HG03520 (cell line): ENCODE measurements around the gene LARGE1.

Experiments
- ATAC-seq: cut with Tn5 transposase; IDR thresholded peaks from one replicate; pipeline ENCODE4 v1.9.1; 2021; ENCODE audit warnings: mild to moderate bottlenecking, moderate library complexity; ENCODE audit not compliant: unreplicated experiment

Gene LARGE1

GRCh38 chr22:33739516-33739915 lies 180.8 kb downstream of the LARGE1 start:
- ATAC-seq: no peak

DNA sequence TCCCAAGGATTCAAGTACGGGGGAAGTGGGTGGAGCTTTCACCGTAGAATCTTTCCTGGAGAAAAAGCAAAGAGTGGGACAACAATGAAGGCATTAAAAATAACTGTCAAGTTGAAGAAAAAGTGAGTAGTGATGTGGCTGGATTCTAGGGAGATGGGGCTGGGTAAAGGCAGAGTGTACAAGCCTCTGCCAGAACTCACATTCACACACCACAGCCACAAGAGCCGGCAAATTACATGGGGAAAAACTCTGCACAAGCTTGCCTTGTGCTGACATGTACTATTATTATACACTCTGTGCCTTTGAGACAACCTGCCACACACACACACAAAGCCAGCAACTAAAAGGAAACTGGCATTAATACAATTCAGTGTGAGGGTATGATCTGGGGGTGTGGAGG lies 182.6 kb downstream of the LARGE1 start:
- ATAC-seq: no peak

- no peak for ATAC-seq
These were observed 184.3 kb downstream of the LARGE1 start for GRCh38 chr22:33735978-33736377.

DNA sequence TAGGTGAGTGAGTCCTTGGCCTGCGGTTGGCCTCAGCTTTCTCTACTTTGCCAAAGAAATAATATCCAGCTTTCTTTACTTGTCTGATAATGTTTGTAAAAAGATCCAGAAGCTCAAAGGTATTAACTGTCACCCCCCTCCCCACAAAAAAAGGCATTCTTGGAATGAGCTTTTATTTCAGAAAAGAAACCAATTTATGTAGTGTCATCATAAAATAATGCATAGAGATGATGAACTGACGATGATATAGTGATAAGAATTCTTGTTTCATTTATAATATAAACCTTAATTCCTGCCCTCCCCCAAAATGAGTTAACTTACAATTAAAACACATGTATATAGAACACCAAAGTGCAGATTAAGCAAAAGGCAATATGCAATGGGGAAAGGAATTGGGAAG lies 191.4 kb downstream of the LARGE1 start:
- no peak for ATAC-seq

GRCh38 chr22:33726294-33726734 lies 194.0 kb downstream of the LARGE1 start:
- no peak for ATAC-seq

DNA sequence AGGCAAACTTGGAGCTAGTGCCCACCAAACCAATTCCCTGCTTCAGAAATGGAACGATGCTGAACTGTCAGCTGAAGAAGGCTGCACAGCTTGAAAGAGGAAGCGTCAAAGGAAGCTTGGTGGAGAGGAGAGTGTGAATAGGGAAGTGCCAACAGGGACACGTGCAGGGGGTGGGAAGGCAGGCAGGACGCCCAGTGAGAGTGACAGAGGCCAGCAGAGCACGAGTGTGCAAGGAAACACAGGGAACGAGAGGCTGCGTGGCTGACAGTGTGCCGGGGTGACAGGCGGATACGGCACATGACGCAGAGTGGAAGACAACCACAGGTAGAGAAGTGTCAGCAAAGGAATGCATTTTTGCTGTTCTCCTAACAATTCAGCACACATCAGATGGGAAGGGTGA lies 196.4 kb downstream of the LARGE1 start:
- no peak for ATAC-seq

GRCh38 chr22:33722816-33723215 lies 197.5 kb downstream of the LARGE1 start:
- ATAC-seq: no peak

DNA sequence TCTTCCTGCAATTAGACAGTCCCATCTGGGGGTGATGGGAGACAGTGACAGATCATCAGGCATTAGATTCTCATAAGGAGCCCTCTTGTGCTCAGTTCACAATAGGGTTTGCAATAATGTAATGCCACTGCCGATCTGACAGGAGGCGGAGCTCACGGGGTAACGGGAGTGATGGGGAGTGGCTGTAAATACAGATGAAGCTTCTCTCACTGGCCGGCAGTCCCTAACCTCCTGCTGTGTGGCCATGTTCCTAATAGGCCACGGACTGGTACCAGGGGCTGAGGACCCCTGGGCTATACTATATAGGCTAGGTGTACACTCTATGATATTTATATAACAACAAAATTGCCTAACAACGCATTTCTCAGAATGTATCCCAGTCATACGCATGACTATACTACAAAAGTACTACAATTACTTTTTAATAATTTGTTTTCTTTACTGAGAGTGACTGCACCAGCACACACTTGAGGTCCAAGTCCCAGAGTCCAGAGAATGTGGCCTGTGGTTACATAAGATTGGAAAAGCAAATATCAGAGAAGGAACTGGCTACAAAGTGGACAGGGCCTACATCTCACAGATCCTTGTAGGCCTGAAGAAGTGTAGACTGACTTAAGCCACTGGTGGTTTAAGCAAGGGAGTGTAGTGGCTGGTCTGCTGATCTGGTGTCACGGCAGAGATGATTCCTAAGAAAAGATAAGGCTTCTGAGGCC lies 200.0 kb downstream of the LARGE1 start:
- ATAC-seq: no peak

- ATAC-seq: no peak
These were observed 202.4 kb downstream of the LARGE1 start for GRCh38 chr22:33717694-33718396.

DNA sequence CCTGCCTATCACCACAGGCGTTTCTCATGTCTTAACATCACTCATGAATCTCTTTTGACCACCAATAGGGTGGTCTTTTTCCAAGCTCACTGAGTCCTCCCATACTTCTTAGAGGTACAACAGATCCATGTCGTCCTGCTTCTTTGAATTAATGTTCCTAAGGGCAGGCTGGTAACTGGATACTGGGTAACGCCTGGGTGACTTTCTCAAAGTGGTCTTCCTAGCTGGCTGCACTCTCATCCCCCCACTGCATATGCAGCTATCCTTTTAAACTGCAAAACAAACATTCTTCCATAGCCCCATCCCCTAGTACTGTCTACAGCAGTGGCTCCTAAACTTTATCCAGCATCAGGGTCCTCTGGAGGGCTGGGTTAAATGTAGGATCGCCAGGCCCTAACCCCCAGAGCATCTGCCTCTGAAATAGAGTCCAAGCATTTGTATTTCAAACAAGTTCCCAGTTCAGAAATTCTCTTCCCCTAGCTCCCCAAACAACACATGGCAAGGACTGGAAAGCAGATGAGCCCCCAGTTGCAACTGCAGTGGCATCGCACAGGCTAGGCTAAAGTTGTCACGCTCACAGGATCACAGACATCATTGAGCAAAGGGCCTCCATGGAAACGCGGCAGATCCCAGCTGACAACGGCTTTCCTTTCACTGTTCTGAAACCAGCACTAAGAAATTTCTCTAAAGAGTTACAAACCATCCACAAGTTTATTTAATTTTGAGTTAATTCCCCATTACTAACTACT lies 204.9 kb downstream of the LARGE1 start:
- no peak for ATAC-seq

- ATAC-seq: no peak
These were observed 209.9 kb downstream of the LARGE1 start for GRCh38 chr22:33710326-33710725.

DNA sequence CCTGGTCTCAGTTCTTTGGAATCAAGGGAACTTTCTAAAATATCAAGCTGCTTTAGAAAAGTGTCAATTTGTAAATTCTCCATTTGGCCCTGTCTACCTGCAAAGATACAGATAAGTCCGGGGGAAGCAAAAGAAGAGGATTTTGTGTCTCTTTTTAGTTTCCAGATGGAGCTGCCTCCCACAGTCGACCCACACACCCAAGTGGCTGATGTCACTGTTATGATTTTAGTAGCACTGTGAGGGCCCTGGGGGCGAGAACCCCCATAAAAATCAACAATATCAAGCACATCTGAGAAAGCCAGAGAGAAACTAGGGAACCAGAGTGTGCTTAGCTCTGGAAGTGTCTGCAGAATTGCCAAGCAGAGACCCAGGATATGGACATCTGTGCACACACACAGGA lies 212.7 kb downstream of the LARGE1 start:
- no peak for ATAC-seq

DNA sequence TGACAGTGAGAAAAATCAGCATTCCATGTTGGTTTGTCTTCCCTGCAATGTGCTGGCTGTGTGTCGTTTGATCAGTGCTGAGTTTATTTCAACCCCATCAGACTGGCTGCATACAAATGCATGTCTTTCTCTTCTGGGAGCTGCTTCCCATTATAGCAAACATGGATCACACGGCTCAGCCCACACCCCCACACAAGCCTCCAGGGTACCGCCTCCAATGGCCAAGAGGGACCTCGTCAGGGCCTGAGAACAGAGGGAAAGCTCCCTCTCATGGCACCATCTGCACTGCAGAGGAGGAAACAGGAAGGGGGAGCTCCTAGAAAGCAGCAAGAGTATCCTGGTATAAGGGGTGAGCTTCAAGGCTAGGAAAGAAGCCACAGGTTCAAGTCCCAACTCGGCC lies 214.2 kb downstream of the LARGE1 start:
- no peak for ATAC-seq

- no peak for ATAC-seq
These were observed 221.1 kb downstream of the LARGE1 start for GRCh38 chr22:33699176-33699575.

GRCh38 chr22:33697640-33698039 lies 222.6 kb downstream of the LARGE1 start:
- no peak for ATAC-seq

GRCh38 chr22:33691057-33691630 lies 229.1 kb downstream of the LARGE1 start:
- ATAC-seq: no peak

GRCh38 chr22:33688903-33689302 lies 231.4 kb downstream of the LARGE1 start:
- ATAC-seq: no peak

DNA sequence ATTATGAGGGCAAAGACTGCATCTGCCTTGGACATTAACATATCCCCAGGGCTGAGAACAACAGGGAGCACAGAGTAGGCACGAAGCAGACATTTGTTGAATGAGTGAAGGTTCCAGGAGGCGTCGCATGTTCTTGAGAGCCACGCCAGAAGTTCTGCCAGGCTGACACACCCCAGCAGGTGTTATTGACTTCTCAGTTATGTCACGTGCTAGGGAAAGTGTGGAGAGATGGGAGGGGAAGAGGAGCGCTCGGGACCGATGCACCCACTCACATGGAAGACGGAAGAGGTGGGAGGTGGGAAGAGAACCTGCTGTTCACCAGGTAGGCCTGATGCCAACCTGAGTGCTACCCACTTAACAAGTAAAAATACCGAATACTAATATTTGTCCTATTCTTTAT lies 232.8 kb downstream of the LARGE1 start:
- ATAC-seq: no peak

DNA sequence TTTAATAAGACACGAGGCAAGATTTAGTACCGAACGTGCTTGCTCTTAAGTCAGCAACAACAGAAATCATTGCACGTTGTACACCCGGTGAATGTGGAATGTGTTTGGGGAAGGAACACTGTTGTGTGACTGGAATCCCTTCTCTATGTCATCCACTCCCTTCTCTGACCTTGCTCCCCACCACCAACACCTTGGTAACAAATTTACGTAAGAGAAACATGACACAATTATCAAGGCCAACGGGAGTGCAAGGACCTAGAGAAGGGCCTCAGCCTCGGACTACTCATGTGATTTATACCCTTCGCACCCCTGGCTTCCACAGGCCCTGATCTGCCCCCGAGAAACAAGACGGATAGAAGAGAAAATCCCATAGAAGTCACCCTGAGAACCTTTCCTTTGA lies 236.2 kb downstream of the LARGE1 start:
- ATAC-seq: no peak

- no peak for ATAC-seq
These were observed 237.3 kb downstream of the LARGE1 start for GRCh38 chr22:33682927-33683326.

- no peak for ATAC-seq
These were observed 239.6 kb downstream of the LARGE1 start for GRCh38 chr22:33680632-33681031.

DNA sequence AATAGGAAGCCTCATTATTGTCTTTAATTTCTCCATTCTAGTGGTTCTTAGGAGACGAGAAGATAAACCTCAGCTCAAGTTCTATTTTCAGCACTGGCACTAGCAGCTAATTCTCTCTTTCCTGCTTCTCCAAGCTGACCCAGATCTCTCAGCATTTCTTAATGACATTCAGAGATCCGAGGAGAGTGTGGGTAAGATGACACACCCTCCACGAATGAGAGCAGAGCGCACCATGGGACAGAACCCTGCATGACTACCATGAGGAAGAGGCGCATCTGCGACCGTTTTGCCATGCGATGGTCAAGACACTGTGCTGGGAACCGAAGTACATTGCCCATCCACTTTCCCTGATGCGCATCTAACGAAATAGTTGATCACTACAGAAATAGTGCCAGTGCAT lies 241.8 kb downstream of the LARGE1 start:
- ATAC-seq: no peak
